Heart left ventricle (tissue), 16 donors: ENCODE data around the gene ESRRA. TPM values are rescaled to one million over a fixed set of nuclear protein-coding genes. Genes with fewer than 3 reads are reported as not detected.

Experiments
- ATAC-seq, 4 donors: fragments of 200-7000 bp; cut with Tn5 transposase; one replicate each; pipeline ENCODE4 v1.9.1; 2020 to 2022; ENCODE audit warnings: moderate library complexity in 4 of 4, mild to moderate bottlenecking in 3 of 4, moderate number of reproducible peaks in 1 of 4
- DNase-seq, 5 donors: peaks; one replicate each; pipeline ENCODE4 v3.0.0-alpha.2; 2020
- H3K27ac ChIP-seq, 12 donors: fragments of 200-600 bp; sonication (generic) in 4 of 12; one replicate each; pipeline versions ENCODE4 v1.5.0 to v1.8.0; 2016 to 2022; ENCODE audit warnings: mild to moderate bottlenecking in 2 of 12
- H3K27me3 ChIP-seq, 9 donors: fragments of 200-600 bp; sonication (generic) in 2 of 9; one replicate each; pipeline versions ENCODE4 v1.5.1 to v1.8.0; 2016 to 2022; ENCODE audit warnings: mild to moderate bottlenecking in 3 of 9
- H3K36me3 ChIP-seq, 9 donors: fragments of 200-600 bp; sonication (generic) in 2 of 9; one replicate each; pipeline versions ENCODE4 v1.5.0 to v1.8.0; 2018 to 2022; ENCODE audit warnings: mild to moderate bottlenecking in 2 of 9
- H3K4me1 ChIP-seq, 12 donors: fragments of 200-600 bp; sonication (generic) in 4 of 12; one replicate each; pipeline versions ENCODE4 v1.5.0 to v1.8.0; 2016 to 2022; ENCODE audit warnings: mild to moderate bottlenecking in 3 of 12
- H3K4me3 ChIP-seq, 12 donors: fragments of 200-600 bp; sonication (generic) in 4 of 12; one replicate each; pipeline versions ENCODE4 v1.5.0 to v1.8.0; 2017 to 2022; ENCODE audit warnings: mild to moderate bottlenecking in 9 of 12, moderate library complexity in 4 of 12
- H3K9me3 ChIP-seq, 12 donors: fragments of 200-600 bp; sonication (generic) in 4 of 12; one replicate each; pipeline versions ENCODE4 v1.5.0 to v1.8.0; 2016 to 2022; ENCODE audit warnings: mild to moderate bottlenecking in 1 of 12
- CTCF ChIP-seq, 12 donors: fragments of 200-600 bp; sonication (generic) in 4 of 12; IDR thresholded peaks; one replicate each; pipeline versions ENCODE4 v1.5.0 to v1.8.0; 2018 to 2022; ENCODE audit warnings: antibody characterized with exemption in 12 of 12, mild to moderate bottlenecking in 5 of 12
- POLR2A ChIP-seq, 2 donors: fragments of 450-650 bp; IDR thresholded peaks; one replicate each; pipeline ENCODE4 v1.6.1; 2017; ENCODE audit warnings: antibody characterized with exemption in 2 of 2, mild to moderate bottlenecking in 2 of 2, moderate library complexity in 2 of 2
- WGBS, 4 donors: extraction: QIAGEN DNeasy Blood & Tissue Kit in 2 of 4; methylation state at CpG; one replicate each; pipeline versions ENCODE4 v1.1.5 to v1.1.7; 2013 to 2018; 5-methylcytosine and 5-hydroxymethylcytosine counted together
- intact Hi-C, 10 donors: fragments of 100-400 bp; cut with DNase I; formaldehyde crosslinking; loops; one replicate each; pipeline versions ENCODE4 v1.11.1 to v1.14.2; 2022
- polyA plus RNA-seq, 2 donors: library from polyadenylated mRNA; stranded (reverse); fragments of 200-250 nt; gene quantifications; one replicate each; pipeline ENCODE4 v1.2.3, GENCODE V29; 2013
- total RNA-seq, 9 donors: library from RNA; depleted of rRNA in 2 of 9; stranded (reverse); fragments of >200 nt in 2 of 9; fragmentation: NEBNext Ultra II Directional in 3 of 9; extraction: Animal tissue kit (Norgen Biotek cat#: 25700) in 3 of 9; gene quantifications; one replicate each; pipeline versions ENCODE4 v1.1.0 to v1.2.4, GENCODE V29; 2016 to 2023
- donor health status: ischemic (EF 13 %, LVEDD 7.1; RV severe dilation, severe dysfunction).
- donor health status: healthy with polysubstance abuse.
- donor health status: DM: no; HTN: yes; CAD: no.
- donor health status: DM: no; HTN: no; CAD: no.
- donor health status: ischemic (EF 25% LVEDD 6.9; RV normal size, moderate dysfunction).
- donor health status: ischemic (EF 25% LVEDD 5.7; RV mildly dilated, moderate dysfunction).
- donor health status: healthy.
- donor health status: DM: yes; HTN: yes; CAD: no.
- donor health status: ischemic (EF 35%, LVEDD 5.7; RV mildly dilated, moderate dysfunction).
- donor health status: nonischemic (EF 11% LVEDD 7.7; RV severe dilation, severe dysfunction).
- donor health status: DM: yes; HTN: yes; CAD: no.
- donor health status: PGD.
- donor health status: ischemic (EF 29% LVEDD 5.4; RV normal size, mild dysfunction).
- donor health status: nonischemic (EF 23%, LVEDD 6.1; RV moderate dilation, normal function).

Gene ESRRA
- total and polyA plus RNA-seq, 11 donors, result 94.0 to 291 (median 186) TPM

- TF ChIP-seq CTCF (IDR thresholded peaks at IDR 0.05) (no peak), POLR2A (IDR thresholded peaks at IDR 0.05) (no peak)
- H3K9me3 ChIP-seq, result no peaks in the 10 kb centered on the region
- ATAC-seq (peak in 2 of 4 donors; percentile 0), DNase-seq (peak in 4 of 5 donors; percentile 68 to 76 (median 71))
- peak overlapping the region; percentile 63 to 95 (median 79) for H3K4me3 ChIP-seq
- intact Hi-C loops, result loop anchor here in 3 of 10 donors (1.0 to 2.0 kb wide), 3 partner anchors 17 to 21 kb away; partner anchors contain the start of genes PLCB3 (in 2 of the 3) and PPP1R14B (in 1 of the 3)
- H3K4me1 ChIP-seq, result peaks cover 2 to 44% (median 33%) of the 10 kb centered on the region in 12 donors
- no peaks in the 10 kb centered on the region for H3K27me3 ChIP-seq
- H3K27ac ChIP-seq, result peak overlapping the region; percentile 86 to 100 (median 97)
- 26 to 39% (median 36%) methylated on average over 21 to 23 of the region's 23 CpGs for WGBS, 4 donors
- peaks cover 0 to 38% (median 28%) of the 10 kb centered on the region in 9 donors for H3K36me3 ChIP-seq
Measured at GRCh38 chr11:64268025-64268892, 37.1 kb upstream of the ESRRA start.

- ATAC-seq (peak in 2 of 4 donors; percentile 7 to 27), DNase-seq (peak; percentile 59 to 84 (median 80))
- Histone ChIP-seq H3K27ac (peak overlapping the region; percentile 86 to 100 (median 97)), H3K27me3 (no peaks in the 10 kb centered on the region), H3K4me1 (peaks cover 2 to 51% (median 33%) of the 10 kb centered on the region in 12 donors), H3K36me3 (peaks cover 0 to 31% (median 20%) of the 10 kb centered on the region in 9 donors), H3K9me3 (no peaks in the 10 kb centered on the region), H3K4me3 (peak overlapping the region; percentile 63 to 95 (median 79))
- WGBS, 4 donors, result 0 to 2% (median 1%) methylated on average over 14 to 34 of the region's 34 CpGs
- intact Hi-C loops, result loop anchor here in 4 of 10 donors (1.0 to 2.0 kb wide), 3 partner anchors 18 to 22 kb away; partner anchors contain the start of genes PLCB3 (in 3 of the 4) and PPP1R14B (in 1 of the 4)
- peak in 1 of 12 donors; percentile 12 for TF ChIP-seq CTCF (IDR thresholded peaks at IDR 0.05)
- TF ChIP-seq POLR2A (IDR thresholded peaks at IDR 0.05), result no peak
Measured at GRCh38 chr11:64268893-64269539, 36.3 kb upstream of the ESRRA start.

- DNase-seq (peak; percentile 98 to 99 (median 98)), ATAC-seq (peak; percentile 86 to 91 (median 90))
- Histone ChIP-seq H3K4me3 (peak overlapping the region; percentile 63 to 98 (median 80)), H3K27ac (peak overlapping the region; percentile 86 to 100 (median 97)), H3K4me1 (peaks cover 2 to 51% (median 33%) of the 10 kb centered on the region in 12 donors), H3K9me3 (no peaks in the 10 kb centered on the region), H3K27me3 (no peaks in the 10 kb centered on the region), H3K36me3 (peaks cover 0 to 24% (median 16%) of the 10 kb centered on the region in 9 donors)
- 0 to 1% (median 0%) methylated on average over 25 to 58 of the region's 58 CpGs for WGBS, 4 donors
- TF ChIP-seq POLR2A (IDR thresholded peaks at IDR 0.05) (peak in 1 of 2 donors; percentile 50), CTCF (IDR thresholded peaks at IDR 0.05) (peak in 5 of 12 donors; percentile 6 to 53 (median 12))
- intact Hi-C loops, result loop anchor here in 5 of 10 donors (1.0 to 2.0 kb wide), 7 partner anchors 16 to 36 kb away; partner anchors contain the start of genes ESRRA (in 3 of the 5), GPR137 (in 3 of the 5), FKBP2 (in 2 of the 5) and PLCB3 (in 2 of the 5)
Measured at GRCh38 chr11:64269540-64270220, 35.6 kb upstream of the ESRRA start.
